GM19463 (cell line): Measurements from ENCODE around the gene HIF1A.
"Not testable (repeated sequence)": the region's sequence is repeated elsewhere in the genome, so short reads cannot be mapped to it uniquely, and the experiment has no call there.

Source experiments
- ATAC-seq: cut with Tn5 transposase; IDR thresholded peaks from one replicate; pipeline ENCODE4 v1.9.1; 2021; ENCODE audit warnings: mild to moderate bottlenecking, moderate library complexity; ENCODE audit not compliant: unreplicated experiment

The HIF1A gene

DNA sequence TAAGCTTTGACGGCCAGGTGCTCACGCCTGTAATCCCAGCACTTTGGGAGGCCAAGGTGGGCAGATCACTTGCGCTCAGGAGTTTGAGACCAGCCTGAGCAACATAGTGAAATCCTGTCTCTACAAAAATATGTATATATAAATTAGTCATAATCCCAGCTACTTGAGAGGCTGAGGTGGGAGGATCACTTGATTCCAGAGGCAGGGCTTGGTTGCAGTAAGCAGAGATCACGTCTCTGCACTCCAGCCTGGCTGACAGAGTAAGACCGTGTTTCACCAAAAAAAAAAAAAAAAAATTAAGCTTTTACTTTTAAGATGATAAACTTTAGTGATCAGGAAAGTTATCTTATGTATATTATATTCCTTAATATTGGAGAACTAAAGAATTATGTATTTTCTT is 48.9 kb downstream of the HIF1A start:
- no peak for ATAC-seq

DNA sequence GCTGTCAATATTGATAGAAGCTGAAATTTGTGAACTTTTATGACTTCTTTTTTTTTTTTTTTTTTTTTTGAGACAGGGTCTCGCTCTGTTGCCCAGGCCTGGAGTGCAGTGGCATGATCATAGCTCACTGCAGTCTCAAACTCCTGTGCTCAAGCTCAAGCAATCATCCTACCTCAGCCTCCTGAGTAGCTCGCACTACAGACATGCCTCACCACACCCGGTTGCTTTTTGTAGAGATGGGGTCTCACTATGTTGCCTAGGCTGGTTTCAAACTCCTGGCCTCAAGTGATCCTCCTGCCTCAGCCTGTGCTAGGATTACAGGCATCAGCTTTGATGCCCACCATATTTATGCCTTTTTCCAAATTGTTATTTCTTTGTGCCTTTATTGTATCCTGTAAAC is 51.0 kb downstream of the HIF1A start:
- not testable (repeated sequence) for ATAC-seq

DNA sequence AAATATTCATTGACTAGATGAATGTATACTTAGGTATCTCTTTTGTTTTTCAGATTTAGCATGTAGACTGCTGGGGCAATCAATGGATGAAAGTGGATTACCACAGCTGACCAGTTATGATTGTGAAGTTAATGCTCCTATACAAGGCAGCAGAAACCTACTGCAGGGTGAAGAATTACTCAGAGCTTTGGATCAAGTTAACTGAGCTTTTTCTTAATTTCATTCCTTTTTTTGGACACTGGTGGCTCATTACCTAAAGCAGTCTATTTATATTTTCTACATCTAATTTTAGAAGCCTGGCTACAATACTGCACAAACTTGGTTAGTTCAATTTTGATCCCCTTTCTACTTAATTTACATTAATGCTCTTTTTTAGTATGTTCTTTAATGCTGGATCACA is 51.6 kb downstream of the HIF1A start:
- no peak for ATAC-seq

DNA sequence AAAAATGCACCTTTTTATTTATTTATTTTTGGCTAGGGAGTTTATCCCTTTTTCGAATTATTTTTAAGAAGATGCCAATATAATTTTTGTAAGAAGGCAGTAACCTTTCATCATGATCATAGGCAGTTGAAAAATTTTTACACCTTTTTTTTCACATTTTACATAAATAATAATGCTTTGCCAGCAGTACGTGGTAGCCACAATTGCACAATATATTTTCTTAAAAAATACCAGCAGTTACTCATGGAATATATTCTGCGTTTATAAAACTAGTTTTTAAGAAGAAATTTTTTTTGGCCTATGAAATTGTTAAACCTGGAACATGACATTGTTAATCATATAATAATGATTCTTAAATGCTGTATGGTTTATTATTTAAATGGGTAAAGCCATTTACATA is 52.0 kb downstream of the HIF1A start:
- ATAC-seq = no peak

DNA sequence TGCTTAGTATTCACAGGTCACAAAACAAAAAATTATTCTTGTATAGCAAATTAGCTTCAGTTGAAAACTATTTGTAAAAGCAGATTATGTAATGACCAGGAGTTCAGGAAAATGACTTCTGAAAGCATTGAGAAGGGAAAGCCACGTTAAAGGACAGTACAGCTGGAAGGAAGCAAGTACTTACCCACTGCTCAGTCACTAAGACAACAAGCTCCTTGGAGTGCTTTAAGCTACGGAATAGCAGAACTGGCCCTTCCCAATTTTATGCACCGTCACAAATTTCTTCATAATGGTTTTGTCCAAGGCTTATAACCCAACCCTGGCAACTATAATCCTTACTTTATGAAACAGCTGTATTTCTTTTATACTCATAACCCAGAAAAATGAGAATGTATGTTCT is 54.0 kb downstream of the HIF1A start:
- ATAC-seq = no peak

DNA sequence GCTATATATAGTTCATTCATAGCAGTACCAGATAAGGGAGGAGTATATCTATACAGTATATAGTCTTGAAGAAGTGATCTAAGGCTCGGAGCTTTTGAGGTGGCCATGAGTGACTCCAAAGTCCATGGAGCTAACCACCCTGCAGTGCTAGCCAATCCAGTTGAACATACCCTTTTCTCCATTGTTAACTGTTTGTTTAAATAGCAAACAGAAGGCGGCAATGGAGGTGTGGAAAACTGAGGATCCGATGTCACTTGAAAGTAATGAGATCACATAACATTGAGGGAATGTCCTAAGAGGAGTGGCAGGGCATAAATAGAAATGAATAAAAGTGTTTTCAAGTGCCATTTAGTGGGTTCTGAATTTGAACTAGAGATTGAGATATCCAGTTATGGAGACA is 54.6 kb downstream of the HIF1A start:
- no peak for ATAC-seq

DNA sequence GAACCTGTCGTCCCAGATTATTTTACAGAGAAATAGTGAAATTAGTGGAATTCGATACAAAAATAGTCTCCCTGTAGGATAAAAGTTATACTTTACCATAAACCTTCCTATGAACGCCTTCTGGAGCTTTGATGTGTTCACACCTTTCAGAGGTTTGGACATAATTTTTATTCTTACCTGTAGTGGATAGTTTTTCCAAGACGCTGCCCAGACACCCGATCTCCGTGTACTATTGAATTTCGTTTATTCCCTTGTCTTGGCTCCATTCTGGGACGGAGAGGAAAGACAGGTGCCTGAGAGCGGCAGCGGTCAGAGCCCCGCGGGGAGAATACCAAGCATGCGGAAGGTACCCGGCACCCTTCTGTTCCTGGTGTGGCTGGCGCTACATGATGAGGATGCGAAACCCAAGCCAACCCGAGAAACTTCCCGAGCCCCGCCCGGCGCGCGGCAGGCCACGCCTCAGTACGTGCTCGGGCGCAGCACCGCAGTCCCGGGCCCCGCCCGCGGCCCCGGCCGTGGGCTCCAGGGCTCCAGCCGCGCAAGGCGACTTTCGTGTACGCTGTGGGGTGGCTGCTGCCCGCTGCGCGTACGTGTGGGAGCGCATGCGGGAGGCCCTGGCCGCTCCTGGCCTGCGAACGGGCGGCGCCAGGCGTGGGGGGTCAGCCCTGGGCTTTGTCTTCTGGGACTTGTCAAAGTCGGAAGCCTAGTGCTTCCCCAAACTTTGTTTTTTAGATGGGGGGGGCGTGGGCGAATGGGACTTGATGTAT is 55.6 kb downstream of the HIF1A start:
- peak; percentile 91 for ATAC-seq

DNA sequence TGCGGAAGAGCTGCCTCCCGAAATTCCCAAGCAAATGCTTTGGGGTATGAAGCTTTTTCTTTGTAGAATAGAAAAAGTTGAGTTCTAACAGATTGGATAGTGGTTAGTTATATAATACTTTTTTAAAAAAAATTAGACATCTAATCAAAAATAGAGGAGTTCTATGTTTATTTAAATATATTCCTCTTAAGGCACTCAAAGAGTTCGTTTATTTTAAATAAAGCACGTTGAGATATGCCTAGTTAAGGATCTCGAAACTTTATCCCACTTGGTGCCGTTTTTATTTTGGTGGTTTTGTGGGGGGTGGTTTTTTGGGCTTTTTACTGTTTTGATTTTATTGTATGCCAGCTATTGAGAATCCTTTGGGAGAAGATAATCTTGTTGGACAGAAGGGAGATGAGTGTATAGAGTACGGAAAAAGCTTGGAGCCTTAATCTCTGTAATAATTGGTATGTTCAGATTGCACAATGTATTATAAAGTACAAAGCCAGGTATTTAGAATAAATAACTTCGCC is 56.2 kb downstream of the HIF1A start:
- no peak for ATAC-seq

DNA sequence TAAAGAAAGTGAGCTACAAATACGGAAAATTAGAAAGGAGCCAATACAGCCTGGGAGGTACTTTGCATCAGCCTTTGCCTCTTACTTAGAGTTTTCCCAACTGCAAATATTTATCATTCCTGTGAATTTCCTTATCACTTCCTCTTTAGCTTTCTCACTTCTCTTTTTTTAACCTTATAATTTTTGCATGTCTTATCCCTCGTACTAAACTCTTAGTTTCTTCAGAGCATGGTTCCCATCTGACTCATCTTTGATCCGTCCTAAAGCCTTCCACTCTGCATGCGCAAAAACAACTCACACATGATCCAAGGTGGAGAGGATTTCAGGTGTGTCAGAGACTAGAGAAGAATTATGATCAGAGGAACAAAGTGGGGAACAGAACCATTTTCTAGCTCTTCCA is 57.3 kb downstream of the HIF1A start:
- ATAC-seq = peak; percentile 33

DNA sequence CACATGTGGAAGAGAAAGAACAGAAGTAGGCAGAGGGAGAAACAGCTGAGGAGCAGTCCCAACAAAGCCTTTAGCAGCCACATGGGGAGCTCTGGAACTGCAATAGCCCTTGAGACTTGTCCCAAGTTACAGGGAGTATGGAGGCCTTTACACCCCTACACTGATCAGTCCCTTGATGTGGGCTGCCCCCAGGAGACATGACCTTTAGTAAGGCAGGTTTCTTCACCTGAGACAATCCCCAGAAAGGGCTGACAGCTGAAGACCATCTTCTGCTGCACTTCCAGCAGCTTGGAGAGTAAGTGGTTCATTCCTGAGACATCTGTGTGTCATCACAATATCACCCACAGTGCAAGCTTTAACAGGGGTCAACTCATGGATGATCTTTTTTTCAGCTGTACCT is 58.3 kb downstream of the HIF1A start:
- no peak for ATAC-seq

DNA sequence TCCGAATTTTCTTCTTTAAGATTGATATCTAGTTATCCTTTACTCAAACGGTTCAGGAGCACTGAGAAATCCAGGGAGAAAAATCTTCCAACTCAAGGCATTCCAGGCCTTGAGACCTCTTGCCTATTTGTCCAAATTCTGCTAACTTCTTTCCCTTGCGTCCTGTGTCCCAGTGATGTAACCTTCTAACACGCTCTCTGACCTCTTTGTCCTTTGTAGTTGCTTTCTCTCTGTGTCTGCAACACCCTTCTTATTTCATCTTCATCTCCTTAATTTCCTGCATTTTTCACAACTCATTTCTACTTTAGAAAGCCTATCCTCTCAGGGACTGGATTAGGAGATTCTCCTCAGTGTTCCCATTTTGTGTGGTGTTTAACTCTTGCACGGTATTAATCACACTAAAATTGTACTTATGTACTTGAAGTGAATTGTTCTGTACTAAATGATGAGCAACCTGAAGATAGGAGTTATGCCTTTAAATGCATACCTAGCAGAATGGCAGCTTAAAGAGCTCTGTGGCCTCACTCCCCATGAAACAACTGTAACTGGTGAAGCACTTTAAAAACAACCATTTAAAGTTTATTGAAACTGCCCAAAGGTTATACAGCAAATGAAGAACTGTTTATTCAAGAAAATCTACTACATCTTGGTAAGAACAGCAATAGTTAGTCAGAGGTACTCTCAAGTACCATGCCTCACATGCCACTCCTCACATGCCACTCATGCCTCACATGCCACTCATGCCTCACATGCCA is 59.5 kb downstream of the HIF1A start:
- no peak for ATAC-seq

DNA sequence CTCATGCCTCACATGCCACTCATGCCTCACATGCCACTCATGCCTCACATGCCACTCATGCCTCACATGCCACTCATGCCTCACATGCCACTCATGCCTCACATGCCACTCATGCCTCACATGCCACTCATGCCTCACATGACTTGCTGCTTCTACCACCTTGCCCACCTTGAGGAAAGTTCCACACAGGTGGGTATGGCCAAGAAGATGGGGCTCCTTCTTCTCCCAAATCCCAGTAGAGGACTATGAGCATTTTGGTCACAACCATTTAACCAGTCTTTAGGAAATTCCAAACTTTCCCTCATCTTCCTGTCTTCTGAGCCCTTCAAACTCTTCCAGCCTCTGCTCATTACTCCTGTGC is 60.0 kb downstream of the HIF1A start:
- ATAC-seq = not testable (repeated sequence)

DNA sequence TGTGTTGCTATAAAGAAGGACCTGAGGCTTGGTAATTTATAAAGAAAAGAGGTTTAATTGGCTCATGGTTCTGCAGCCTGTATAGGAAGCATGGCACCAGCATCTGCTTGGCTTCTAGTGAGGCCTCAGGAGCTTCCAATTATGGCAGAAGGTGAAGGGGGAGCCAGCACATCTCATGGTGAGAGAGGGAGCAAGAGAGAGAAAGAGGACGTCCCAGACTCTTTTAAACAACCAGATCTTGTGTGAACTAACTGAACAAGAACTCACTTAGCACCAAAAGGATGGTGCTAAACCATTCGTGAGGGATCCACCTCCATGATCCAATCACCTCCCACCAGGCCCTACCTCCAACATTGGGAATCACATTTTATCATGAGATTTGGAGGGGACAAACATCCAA is 60.8 kb downstream of the HIF1A start:
- ATAC-seq = no peak

DNA sequence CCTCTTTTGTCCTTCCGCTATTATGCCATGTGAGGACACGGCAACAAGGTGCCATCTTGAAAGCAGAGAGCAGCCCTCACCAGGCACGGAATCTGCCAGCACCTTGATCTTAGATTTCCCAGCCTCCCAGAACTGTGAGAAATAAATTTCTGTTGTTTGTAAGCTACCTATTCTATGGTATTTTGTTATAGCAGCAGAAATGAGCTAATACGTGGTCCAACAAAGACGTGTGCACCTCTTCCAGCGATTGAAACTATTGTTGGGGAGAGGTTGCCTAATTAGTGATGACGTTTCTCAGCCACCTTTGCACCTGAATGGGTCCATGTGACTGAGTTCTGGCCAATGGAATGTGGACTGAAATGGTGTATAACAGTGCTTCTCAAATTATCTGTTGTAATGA is 64.6 kb downstream of the HIF1A start:
- no peak for ATAC-seq

DNA sequence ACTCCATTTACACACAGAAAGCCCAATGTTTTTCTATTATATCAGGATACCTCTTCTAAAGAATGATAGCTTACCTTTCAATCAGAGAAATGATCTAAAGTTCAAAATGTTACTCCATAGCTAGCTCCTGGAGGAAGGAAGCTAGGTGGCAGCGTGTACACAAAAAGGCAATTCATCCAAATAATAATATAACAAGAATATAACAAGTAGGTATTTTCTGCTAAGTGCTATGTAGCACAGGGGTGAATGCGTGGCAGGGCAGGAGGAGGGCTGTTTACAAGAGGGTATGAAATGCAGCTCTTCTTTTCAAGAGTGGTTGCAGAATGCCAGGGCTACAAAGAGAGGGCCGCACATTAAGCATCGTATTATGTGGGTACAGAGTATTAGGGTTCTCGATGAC is 66.2 kb downstream of the HIF1A start:
- ATAC-seq = no peak

DNA sequence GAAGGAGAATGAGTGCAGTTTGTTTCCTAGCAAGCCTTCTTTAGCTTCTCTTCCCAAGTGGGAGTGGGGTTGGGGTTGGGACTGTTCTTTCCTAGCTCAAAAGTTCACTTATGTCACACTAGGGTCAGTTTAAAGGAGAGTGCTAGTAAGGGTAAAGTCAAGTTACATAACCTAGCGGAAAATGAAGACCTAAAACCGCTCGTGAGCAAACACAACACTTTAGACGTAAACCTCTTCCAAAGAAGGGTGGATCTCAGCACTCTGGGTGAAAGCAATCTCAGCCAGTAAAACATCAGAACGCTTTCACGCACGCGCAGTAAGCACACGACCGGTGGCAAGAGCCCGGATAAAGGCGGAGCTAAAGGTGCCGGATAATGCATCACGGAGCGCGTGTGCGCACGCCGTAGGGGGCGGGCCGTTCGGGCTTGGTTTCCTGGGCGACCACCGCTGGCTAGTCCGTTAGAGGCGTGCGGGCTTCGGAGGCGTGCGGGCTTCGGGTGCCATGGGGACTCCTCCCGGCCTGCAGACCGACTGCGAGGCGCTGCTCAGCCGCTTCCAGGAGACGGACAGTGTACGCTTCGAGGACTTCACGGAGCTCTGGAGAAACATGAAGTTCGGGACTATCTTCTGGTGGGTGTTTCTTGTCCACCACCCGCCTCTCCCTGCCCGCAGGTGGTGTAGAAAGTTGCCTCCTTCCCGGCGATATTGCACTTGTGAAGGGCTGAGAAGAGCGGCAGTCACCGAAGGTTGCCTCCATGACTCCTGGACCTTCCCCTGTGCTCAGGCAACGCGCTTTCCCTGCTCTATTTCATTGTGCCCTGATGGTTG is 66.9 kb downstream of the HIF1A start, which contains the start of gene SNAPC1:
SNAPC1 (plus strand) TSS at position 462 of the 828 bp plus-strand sequence; CDS start at position 503, 41 bp downstream.
- peak; percentile 99 for ATAC-seq

DNA sequence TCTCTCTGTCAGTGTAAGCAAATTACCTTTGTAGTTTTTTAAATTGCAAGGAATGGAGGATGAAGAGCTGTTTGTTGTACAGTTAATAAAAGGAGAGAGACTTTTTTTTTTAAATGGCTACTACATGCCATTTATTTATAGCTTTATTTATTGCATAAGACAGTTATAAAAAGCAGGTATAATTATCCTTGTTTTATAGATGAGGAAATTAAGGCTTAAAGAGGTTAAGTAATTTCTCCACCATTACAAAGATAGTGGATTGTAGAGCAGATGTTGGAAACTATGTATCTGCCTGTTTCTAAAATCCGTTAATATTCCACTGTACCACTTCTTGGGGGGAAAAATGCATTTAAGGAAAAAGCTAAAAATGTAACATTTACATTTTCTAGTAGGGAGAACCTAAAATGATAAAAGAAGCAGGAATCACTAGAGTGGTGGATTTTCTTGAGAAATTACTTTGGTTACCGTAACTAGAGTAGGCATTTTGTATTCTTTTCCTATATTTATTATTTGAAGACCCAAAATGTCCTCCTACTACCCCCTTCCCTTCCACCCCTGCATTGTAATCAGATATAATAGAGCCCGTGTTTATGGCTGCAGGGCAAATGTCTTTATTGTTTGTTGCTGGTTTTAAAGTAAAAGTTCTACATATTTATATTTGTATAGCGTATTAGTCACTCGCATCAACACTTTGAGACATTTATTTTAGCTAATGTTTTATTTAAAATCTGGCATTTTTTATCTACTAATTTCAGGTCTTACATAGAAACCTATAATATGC is 69.2 kb downstream of the HIF1A start:
- ATAC-seq = no peak

DNA sequence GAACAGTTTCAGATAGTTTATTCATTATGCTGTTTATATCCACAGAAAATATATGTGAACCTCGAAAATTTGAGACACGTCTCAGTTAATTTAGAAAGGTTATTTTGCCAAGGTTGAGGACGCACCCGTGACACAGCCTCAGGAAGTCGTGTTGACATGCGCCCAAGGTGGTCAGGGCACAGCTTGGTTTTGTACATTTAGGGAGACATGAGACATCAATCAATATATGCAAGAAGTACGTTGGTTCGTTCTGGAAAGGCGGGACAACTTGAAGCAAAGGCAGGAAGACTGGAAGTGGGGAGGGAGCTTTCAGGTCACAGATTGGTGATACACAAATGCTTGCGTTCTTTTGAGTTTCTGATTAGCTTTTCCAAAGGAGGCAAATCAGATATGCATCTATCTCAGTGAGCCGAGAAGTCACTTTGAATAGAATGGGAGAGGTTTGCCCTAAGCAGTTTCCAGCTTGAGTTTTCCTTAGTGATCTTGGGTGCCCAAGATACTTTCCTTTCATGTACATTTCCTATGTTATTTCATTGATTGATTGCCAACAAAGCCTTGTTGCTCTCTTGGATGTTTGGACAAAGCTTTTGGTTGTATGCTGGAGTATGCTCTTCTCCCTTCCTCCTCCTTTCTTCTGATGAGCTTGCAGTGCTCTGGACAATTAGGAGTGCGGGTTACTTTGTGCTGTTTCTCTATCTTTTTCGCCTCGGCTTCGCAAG is 70.1 kb downstream of the HIF1A start:
- ATAC-seq = no peak

DNA sequence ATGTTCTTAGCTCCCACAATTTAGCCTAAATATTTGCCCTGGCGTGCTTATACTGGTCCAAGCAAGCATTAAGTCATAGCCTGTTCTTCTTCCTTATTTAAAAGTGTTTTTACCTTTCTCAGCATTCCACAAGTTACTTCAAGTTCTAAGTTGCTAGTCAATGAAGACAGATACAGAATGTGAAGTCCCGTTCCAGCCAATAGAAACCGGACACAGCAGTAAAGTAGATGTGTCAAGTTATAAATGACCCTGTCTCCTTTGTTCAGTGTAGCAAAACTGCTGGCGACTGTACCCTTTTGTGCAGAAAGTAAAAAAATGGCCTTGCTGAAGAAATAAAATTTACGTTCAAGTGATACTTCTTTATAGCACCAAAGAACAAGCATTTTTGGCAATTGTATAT is 70.8 kb downstream of the HIF1A start:
- ATAC-seq = no peak

DNA sequence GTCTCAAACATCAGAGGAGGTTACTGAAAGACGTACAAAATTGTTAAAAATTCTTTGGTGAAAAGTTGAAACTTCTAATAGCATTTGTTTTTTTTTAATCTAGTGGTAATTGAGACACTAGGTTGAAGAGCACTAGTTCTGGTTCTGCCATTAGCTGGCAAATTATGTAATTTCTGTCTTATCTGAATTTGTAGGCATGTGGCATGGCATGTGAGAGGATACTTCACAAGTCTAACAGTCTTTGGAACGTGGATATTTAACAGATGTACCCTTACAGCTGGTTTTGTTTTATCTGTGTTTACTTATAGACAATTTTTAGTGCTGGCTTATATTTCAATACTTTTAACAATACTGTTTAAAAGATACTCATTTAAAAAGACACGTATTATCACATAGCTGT is 72.9 kb downstream of the HIF1A start:
- ATAC-seq = no peak
